Fibroblast of lung (primary cell): ENCODE measurements around the gene FHL2. TPM values are rescaled to one million over a fixed set of nuclear protein-coding genes. Genes with fewer than 3 reads are reported as not detected.

Source experiments
- DNase-seq, 2 donors: peaks; one replicate each; pipeline versions ENCODE4 v3.0.0 to v3.0.0-alpha.2; 2010; ENCODE audit warnings: low read depth in 2 of 2
- H2AFZ ChIP-seq: 2 replicates; pipeline ENCODE4 v1.5.1; 2012; ENCODE audit warnings: low read length, control low read depth, inconsistent platforms
- H3K27ac ChIP-seq: 2 replicates; pipeline ENCODE4 v1.5.1; 2011; ENCODE audit warnings: low read length, control low read depth; ENCODE audit not compliant: insufficient read depth
- H3K27me3 ChIP-seq: 2 replicates; pipeline ENCODE4 v1.5.1; 2011; ENCODE audit warnings: mild to moderate bottlenecking, low read length; ENCODE audit not compliant: control insufficient read depth, insufficient read depth
- H3K36me3 ChIP-seq: 2 replicates; pipeline ENCODE4 v1.5.1; 2011; ENCODE audit warnings: low read length; ENCODE audit not compliant: control insufficient read depth, insufficient read depth
- H3K4me1 ChIP-seq: 2 replicates; pipeline ENCODE4 v1.5.1; 2011; ENCODE audit warnings: low read length; ENCODE audit not compliant: control insufficient read depth, insufficient read depth; ENCODE audit errors: extremely low read depth
- H3K4me2 ChIP-seq: 2 replicates; pipeline ENCODE4 v1.5.1; 2011; ENCODE audit warnings: low read length, control low read depth; ENCODE audit not compliant: insufficient read depth; ENCODE audit errors: extremely low read depth
- H3K4me3 ChIP-seq, 4 experiments: fragments of 200-600 bp in 1 of 4; sonication (generic) in 1 of 4; replicated peaks in 1 of 4; 2 replicates each; pipeline ENCODE4 v1.5.1; 2011 to 2016; ENCODE audit warnings: low read length in 4 of 4, low read depth in 3 of 4, mild to moderate bottlenecking in 3 of 4, control low read depth in 2 of 4, inconsistent platforms in 1 of 4, mixed read lengths in 1 of 4; ENCODE audit not compliant: insufficient read depth in 1 of 4; ENCODE audit errors: control extremely low read depth in 1 of 4
- H3K79me2 ChIP-seq: 2 replicates; pipeline ENCODE4 v1.5.1; 2012; ENCODE audit warnings: mild to moderate bottlenecking, low read length, inconsistent platforms; ENCODE audit not compliant: control insufficient read depth, insufficient read depth
- H3K9ac ChIP-seq: 2 replicates; pipeline ENCODE4 v1.5.1; 2011; ENCODE audit warnings: mild to moderate bottlenecking, low read length, control low read depth; ENCODE audit not compliant: insufficient read depth
- H3K9me3 ChIP-seq: 2 replicates; pipeline ENCODE4 v1.5.1; 2012; ENCODE audit warnings: low read depth, low read length; ENCODE audit not compliant: control insufficient read depth, insufficient read depth
- H4K20me1 ChIP-seq: 2 replicates; pipeline ENCODE4 v1.5.1; 2011; ENCODE audit warnings: low read length; ENCODE audit not compliant: control insufficient read depth, insufficient read depth; ENCODE audit errors: extremely low read depth
- CTCF ChIP-seq, 2 donors: IDR thresholded peaks in 1 of 2; conservative IDR thresholded peaks in 1 of 2; 1 replicate in 1 of 2; 2 replicates in 1 of 2; pipeline ENCODE4 v1.5.1; 2011 to 2012; ENCODE audit warnings: low read length in 2 of 2, control low read depth in 1 of 2, inconsistent platforms in 1 of 2, low read depth in 1 of 2, mild to moderate bottlenecking in 1 of 2
- EZH2 ChIP-seq: IDR thresholded peaks from 2 replicates; pipeline ENCODE4 v1.5.1; 2012; ENCODE audit warnings: low read length, control low read depth, mild to moderate bottlenecking; ENCODE audit errors: missing control alignments
- polyA plus RNA-seq, 2 donors: library from polyadenylated mRNA; depleted of rRNA in 1 of 2; stranded (reverse) in 1 of 2; unstranded in 1 of 2; fragments of >200 nt; gene quantifications; 2 replicates each; pipeline ENCODE4 v1.2.1, GENCODE V29; 2011 to 2012; ENCODE audit warnings: missing spikeins in 1 of 2
- total RNA-seq: library from RNA; depleted of rRNA; stranded (reverse); fragments of >200 nt; gene quantifications from 2 replicates; pipeline ENCODE4 v1.2.1, GENCODE V29; 2014

The FHL2 gene
- total and polyA plus RNA-seq, 2 donors (not counting 1 experiment from before 2014, with no cell fraction given), result 144 to 421 TPM

- H3K9ac ChIP-seq, result no peak overlapping the region
Observed at GRCh38 chr2:105394951-105395611, 3.8 kb downstream of the FHL2 start.

GRCh38 chr2:105393373-105394055, 5.3 kb downstream of the FHL2 start:
- Histone ChIP-seq H3K27me3 (no peaks in the 10 kb centered on the region), H3K9ac (no peak overlapping the region), H3K4me1 (peaks cover 36% of the 10 kb centered on the region), H3K27ac (peak overlapping the region; percentile 98), H4K20me1 (no peaks in the 10 kb centered on the region), H3K79me2 (peaks cover 84% of the 10 kb centered on the region), H3K9me3 (no peaks in the 10 kb centered on the region), H2AFZ (no peak overlapping the region), H3K4me3 (no peak overlapping the region), H3K36me3 (peaks cover 17% of the 10 kb centered on the region), H3K4me2 (peak overlapping the region; percentile 52)
- no peak for TF ChIP-seq CTCF (conservative IDR thresholded peaks at IDR 0.05 in 1 of 2, IDR thresholded peaks at IDR 0.05 in 1 of 2; ENCODE audit: low read depth in 1 of 2, low read length in 2 of 2)
- no peak for TF ChIP-seq EZH2
- peak; percentile 71 to 97 for DNase-seq

More at GRCh38 chr2:105394951-105395611, 3.8 kb downstream of the FHL2 start:
- H3K4me1 ChIP-seq, result peaks cover 32% of the 10 kb centered on the region
- DNase-seq, result peak in 1 of 2 donors; percentile 75
- H3K9me3 ChIP-seq, result no peaks in the 10 kb centered on the region
- peak overlapping the region; percentile 79 for H3K4me2 ChIP-seq
- H3K27me3 ChIP-seq, result no peaks in the 10 kb centered on the region
- H2AFZ ChIP-seq, result no peak overlapping the region
- H3K79me2 ChIP-seq, result peaks cover 83% of the 10 kb centered on the region
- H3K36me3 ChIP-seq, result peaks cover 17% of the 10 kb centered on the region
- H3K27ac ChIP-seq, result peak overlapping the region; percentile 98
- peak overlapping the region; percentile 42 to 99 (median 72) for H3K4me3 ChIP-seq
- no peak for TF ChIP-seq CTCF (conservative IDR thresholded peaks at IDR 0.05 in 1 of 2, IDR thresholded peaks at IDR 0.05 in 1 of 2; ENCODE audit: low read depth in 1 of 2, low read length in 2 of 2)
- no peak for TF ChIP-seq EZH2
- H4K20me1 ChIP-seq, result no peaks in the 10 kb centered on the region

GRCh38 chr2:105391763-105392662, 6.8 kb downstream of the FHL2 start:
- no peaks in the 10 kb centered on the region for H3K9me3 ChIP-seq
- no peaks in the 10 kb centered on the region for H3K27me3 ChIP-seq
- peaks cover 18% of the 10 kb centered on the region for H3K36me3 ChIP-seq
- no peak for TF ChIP-seq EZH2
- no peak for TF ChIP-seq CTCF (conservative IDR thresholded peaks at IDR 0.05 in 1 of 2, IDR thresholded peaks at IDR 0.05 in 1 of 2; ENCODE audit: low read depth in 1 of 2, low read length in 2 of 2)
- peak overlapping the region; percentile 17 for H3K4me2 ChIP-seq
- H4K20me1 ChIP-seq, result no peaks in the 10 kb centered on the region
- peaks cover 85% of the 10 kb centered on the region for H3K79me2 ChIP-seq
- peaks cover 44% of the 10 kb centered on the region for H3K4me1 ChIP-seq
- H3K27ac ChIP-seq, result peak overlapping the region; percentile 98
- no peak overlapping the region for H3K4me3 ChIP-seq
- DNase-seq, result peak in 1 of 2 donors; percentile 49
- no peak overlapping the region for H3K9ac ChIP-seq
- H2AFZ ChIP-seq, result no peak overlapping the region
